ENCODE results near the gene UCP3.

DNA sequence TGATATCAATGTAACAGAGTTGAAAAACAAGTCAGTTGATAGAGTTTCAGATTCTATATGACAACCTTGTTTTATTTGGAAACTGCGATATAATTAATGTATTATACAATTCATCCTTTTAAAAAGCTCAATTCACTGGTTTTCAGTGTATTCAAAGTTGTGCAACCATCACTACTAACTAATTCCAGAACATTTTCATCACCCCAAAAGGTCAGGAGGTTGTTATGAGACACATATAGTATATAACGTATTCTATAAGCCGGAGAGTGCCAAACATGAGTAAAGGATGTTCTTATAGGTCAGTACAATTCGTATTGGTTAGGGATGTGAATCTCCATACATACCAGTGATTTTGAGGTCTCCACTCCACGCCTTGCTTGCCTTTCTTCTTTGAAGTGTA is 40.1 kb upstream of the UCP3 start:
- TF ChIP-seq POLR2AphosphoS5 (IDR thresholded peaks at IDR 0.05; ENCODE audit: low read depth, low read length): no peak
- TF ChIP-seq, protein P1, sequence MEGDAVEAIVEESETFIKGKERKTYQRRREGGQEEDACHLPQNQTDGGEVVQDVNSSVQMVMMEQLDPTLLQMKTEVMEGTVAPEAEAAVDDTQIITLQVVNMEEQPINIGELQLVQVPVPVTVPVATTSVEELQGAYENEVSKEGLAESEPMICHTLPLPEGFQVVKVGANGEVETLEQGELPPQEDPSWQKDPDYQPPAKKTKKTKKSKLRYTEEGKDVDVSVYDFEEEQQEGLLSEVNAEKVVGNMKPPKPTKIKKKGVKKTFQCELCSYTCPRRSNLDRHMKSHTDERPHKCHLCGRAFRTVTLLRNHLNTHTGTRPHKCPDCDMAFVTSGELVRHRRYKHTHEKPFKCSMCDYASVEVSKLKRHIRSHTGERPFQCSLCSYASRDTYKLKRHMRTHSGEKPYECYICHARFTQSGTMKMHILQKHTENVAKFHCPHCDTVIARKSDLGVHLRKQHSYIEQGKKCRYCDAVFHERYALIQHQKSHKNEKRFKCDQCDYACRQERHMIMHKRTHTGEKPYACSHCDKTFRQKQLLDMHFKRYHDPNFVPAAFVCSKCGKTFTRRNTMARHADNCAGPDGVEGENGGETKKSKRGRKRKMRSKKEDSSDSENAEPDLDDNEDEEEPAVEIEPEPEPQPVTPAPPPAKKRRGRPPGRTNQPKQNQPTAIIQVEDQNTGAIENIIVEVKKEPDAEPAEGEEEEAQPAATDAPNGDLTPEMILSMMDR (IDR thresholded peaks at IDR 0.05 in 2 of 3, conservative IDR thresholded peaks at IDR 0.05 in 1 of 3; ENCODE audit: borderline replicate concordance in 1 of 3, insufficient read depth in 1 of 3, low read depth in 2 of 3, low read length in 2 of 3): no peak
- no peak for TF ChIP-seq YY1 (IDR thresholded peaks at IDR 0.05; ENCODE audit: extremely low read depth, insufficient replicate concordance, low read depth, low read length)
- TF ChIP-seq, protein P2, sequence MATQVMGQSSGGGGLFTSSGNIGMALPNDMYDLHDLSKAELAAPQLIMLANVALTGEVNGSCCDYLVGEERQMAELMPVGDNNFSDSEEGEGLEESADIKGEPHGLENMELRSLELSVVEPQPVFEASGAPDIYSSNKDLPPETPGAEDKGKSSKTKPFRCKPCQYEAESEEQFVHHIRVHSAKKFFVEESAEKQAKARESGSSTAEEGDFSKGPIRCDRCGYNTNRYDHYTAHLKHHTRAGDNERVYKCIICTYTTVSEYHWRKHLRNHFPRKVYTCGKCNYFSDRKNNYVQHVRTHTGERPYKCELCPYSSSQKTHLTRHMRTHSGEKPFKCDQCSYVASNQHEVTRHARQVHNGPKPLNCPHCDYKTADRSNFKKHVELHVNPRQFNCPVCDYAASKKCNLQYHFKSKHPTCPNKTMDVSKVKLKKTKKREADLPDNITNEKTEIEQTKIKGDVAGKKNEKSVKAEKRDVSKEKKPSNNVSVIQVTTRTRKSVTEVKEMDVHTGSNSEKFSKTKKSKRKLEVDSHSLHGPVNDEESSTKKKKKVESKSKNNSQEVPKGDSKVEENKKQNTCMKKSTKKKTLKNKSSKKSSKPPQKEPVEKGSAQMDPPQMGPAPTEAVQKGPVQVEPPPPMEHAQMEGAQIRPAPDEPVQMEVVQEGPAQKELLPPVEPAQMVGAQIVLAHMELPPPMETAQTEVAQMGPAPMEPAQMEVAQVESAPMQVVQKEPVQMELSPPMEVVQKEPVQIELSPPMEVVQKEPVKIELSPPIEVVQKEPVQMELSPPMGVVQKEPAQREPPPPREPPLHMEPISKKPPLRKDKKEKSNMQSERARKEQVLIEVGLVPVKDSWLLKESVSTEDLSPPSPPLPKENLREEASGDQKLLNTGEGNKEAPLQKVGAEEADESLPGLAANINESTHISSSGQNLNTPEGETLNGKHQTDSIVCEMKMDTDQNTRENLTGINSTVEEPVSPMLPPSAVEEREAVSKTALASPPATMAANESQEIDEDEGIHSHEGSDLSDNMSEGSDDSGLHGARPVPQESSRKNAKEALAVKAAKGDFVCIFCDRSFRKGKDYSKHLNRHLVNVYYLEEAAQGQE (IDR thresholded peaks at IDR 0.05; ENCODE audit: low read depth): no peak
- TF ChIP-seq POLR2A (IDR thresholded peaks at IDR 0.05; ENCODE audit: borderline replicate concordance, extremely low read depth, insufficient read depth, insufficient read length): no peak
- no peak for TF ChIP-seq EZH2 (IDR thresholded peaks at IDR 0.05)
- TF ChIP-seq ZFX (IDR thresholded peaks at IDR 0.05): no peak

Data from HCT116 (cell line).